GM23338 (cell line): ENCODE data around the gene CATSPERZ. TPM values are rescaled to one million over a fixed set of nuclear protein-coding genes. Genes with fewer than 3 reads are reported as not detected.
A peak's percentile ranks its signal among the peaks of the same experiment; 100 is the strongest.

ENCODE experiments used
- ATAC-seq: fragments of 200-7000 bp; cut with Tn5 transposase; 3 replicates; pipeline ENCODE4 v1.9.1; 2020
- DNase-seq: peaks from one replicate; pipeline ENCODE4 v3.0.0-alpha.2; 2015; ENCODE audit warnings: low spot score
- H2AFZ ChIP-seq: fragments of 200-600 bp; sonication (generic); 2 replicates; pipeline ENCODE4 v1.8.0; 2016; ENCODE audit warnings: antibody characterized with exemption, mild to moderate bottlenecking, moderate library complexity
- H3F3A ChIP-seq: fragments of 200-600 bp; sonication (generic); replicated peaks from 2 replicates; pipeline ENCODE4 v1.8.0; 2017; ENCODE audit warnings: antibody characterized with exemption, mixed run types, low read depth
- H3K27ac ChIP-seq: fragments of 200-600 bp; sonication (generic); 2 replicates; pipeline ENCODE4 v1.6.1; 2016; ENCODE audit warnings: low read depth
- H3K27me3 ChIP-seq: fragments of 200-600 bp; sonication (generic); 2 replicates; pipeline ENCODE4 v1.8.0; 2016; ENCODE audit warnings: mild to moderate bottlenecking, mixed run types, moderate library complexity; ENCODE audit not compliant: insufficient read depth
- H3K36me3 ChIP-seq: fragments of 200-600 bp; sonication (generic); 2 replicates; pipeline ENCODE4 v1.8.0; 2016; ENCODE audit warnings: mild to moderate bottlenecking; ENCODE audit not compliant: insufficient read depth
- H3K4me1 ChIP-seq: fragments of 200-600 bp; sonication (generic); 2 replicates; pipeline ENCODE4 v1.8.0; 2016; ENCODE audit warnings: mild to moderate bottlenecking, moderate library complexity; ENCODE audit not compliant: insufficient read depth
- H3K4me2 ChIP-seq: fragments of 200-600 bp; sonication (generic); 2 replicates; pipeline ENCODE4 v1.7.1; 2017; ENCODE audit warnings: mixed run types
- H3K4me3 ChIP-seq: fragments of 200-600 bp; sonication (generic); 2 replicates; pipeline ENCODE4 v1.6.1; 2016; ENCODE audit warnings: mixed run types
- H3K79me2 ChIP-seq: fragments of 200-600 bp; sonication (generic); replicated peaks from 2 replicates; pipeline ENCODE4 v1.8.0; 2017; ENCODE audit warnings: mild to moderate bottlenecking; ENCODE audit not compliant: insufficient read depth
- H3K9me2 ChIP-seq: fragments of 200-600 bp; sonication (generic); 2 replicates; pipeline ENCODE4 v1.8.0; 2017; ENCODE audit not compliant: insufficient read depth
- H4K20me1 ChIP-seq: fragments of 200-600 bp; sonication (generic); replicated peaks from 2 replicates; pipeline ENCODE4 v1.8.0; 2017; ENCODE audit warnings: mild to moderate bottlenecking; ENCODE audit not compliant: insufficient read depth
- H3K27ac Mint-ChIP-seq: 2 replicates; pipeline ENCODE4 v1.8.0; 2020; ENCODE audit warnings: inconsistent platforms, mild to moderate bottlenecking, moderate library complexity, mixed read lengths
- H3K27me3 Mint-ChIP-seq: 3 replicates; pipeline ENCODE4 v1.8.0; 2022; ENCODE audit warnings: low read depth, mild to moderate bottlenecking, moderate library complexity, mixed read lengths, inconsistent platforms; ENCODE audit not compliant: insufficient read depth, poor library complexity
- H3K36me3 Mint-ChIP-seq: 3 replicates; pipeline ENCODE4 v1.8.0; 2021; ENCODE audit warnings: low read depth, mild to moderate bottlenecking, inconsistent platforms, moderate library complexity, mixed read lengths
- H3K4me1 Mint-ChIP-seq: 3 replicates; pipeline ENCODE4 v1.8.0; 2020; ENCODE audit warnings: mild to moderate bottlenecking, inconsistent platforms, mixed read lengths
- H3K4me3 Mint-ChIP-seq: 3 replicates; pipeline ENCODE4 v1.8.0; 2021; ENCODE audit warnings: moderate library complexity, mild to moderate bottlenecking, inconsistent platforms, mixed read lengths
- H3K9me3 Mint-ChIP-seq: 3 replicates; pipeline ENCODE4 v1.8.0; 2020; ENCODE audit warnings: moderate library complexity, mild to moderate bottlenecking, inconsistent platforms, mixed read lengths
- CREB1 ChIP-seq: fragments of 250-450 bp; sonication (Bioruptor Pico); IDR thresholded peaks from 2 replicates; pipeline ENCODE4 v1.5.0; 2020; ENCODE audit warnings: low read depth, mild to moderate bottlenecking, moderate library complexity
- CTCF ChIP-seq, 2 experiments: fragments of 200-600 bp in 1 of 2; sonication (generic) in 1 of 2; conservative IDR thresholded peaks; 2 replicates each; pipeline versions ENCODE4 v1.5.1 to v1.6.1; 2016 to 2017; ENCODE audit warnings: antibody characterized with exemption in 2 of 2, low read depth in 2 of 2, mild to moderate bottlenecking in 2 of 2, moderate library complexity in 1 of 2
- ETS1 ChIP-seq: IDR thresholded peaks from 2 replicates; pipeline ENCODE4 v1.6.1; 2016; ENCODE audit warnings: antibody characterized with exemption
- EZH2 ChIP-seq: fragments of 200-600 bp; sonication (generic); IDR thresholded peaks from one replicate; pipeline ENCODE4 v1.8.0; 2017; ENCODE audit warnings: antibody characterized with exemption, mild to moderate bottlenecking, low read depth; ENCODE audit not compliant: unreplicated experiment
- EZH2phosphoT487 ChIP-seq: fragments of 200-600 bp; sonication (generic); IDR thresholded peaks from one replicate; pipeline ENCODE4 v1.8.1; 2018; ENCODE audit warnings: antibody characterized with exemption; ENCODE audit not compliant: unreplicated experiment
- JUNB ChIP-seq: IDR thresholded peaks from one replicate; pipeline ENCODE4 v1.6.1; 2016; ENCODE audit warnings: antibody characterized with exemption; ENCODE audit not compliant: unreplicated experiment
- NANOG ChIP-seq: IDR thresholded peaks from 2 replicates; pipeline ENCODE4 v1.6.1; 2016; ENCODE audit warnings: antibody characterized with exemption, borderline replicate concordance
- POLR2AphosphoS5 ChIP-seq: IDR thresholded peaks from 2 replicates; pipeline ENCODE4 v1.6.1; 2016; ENCODE audit warnings: antibody characterized with exemption, low read depth
- REST ChIP-seq: IDR thresholded peaks from one replicate; pipeline ENCODE4 v1.6.1; 2018; ENCODE audit warnings: antibody characterized with exemption; ENCODE audit not compliant: unreplicated experiment
- STAT1 ChIP-seq: IDR thresholded peaks from one replicate; pipeline ENCODE4 v1.6.1; 2016; ENCODE audit warnings: antibody characterized with exemption; ENCODE audit not compliant: unreplicated experiment
- ZNF114 ChIP-seq: fragments of 250-450 bp; sonication (Bioruptor Pico); IDR thresholded peaks from 2 replicates; pipeline ENCODE4 v1.5.0; 2020; ENCODE audit warnings: mild to moderate bottlenecking, moderate library complexity
- ZNF331 ChIP-seq: fragments of 250-450 bp; sonication (Bioruptor Pico); IDR thresholded peaks from 2 replicates; pipeline ENCODE4 v1.5.0; 2020; ENCODE audit warnings: low read depth, mild to moderate bottlenecking, moderate library complexity
- ZNF462 ChIP-seq: fragments of 250-450 bp; sonication (Bioruptor Pico); IDR thresholded peaks from 2 replicates; pipeline ENCODE4 v1.5.0; 2020; ENCODE audit warnings: mild to moderate bottlenecking, moderate library complexity
- polyA plus RNA-seq: library from polyadenylated mRNA; unstranded; fragments of >200 nt; fragmentation: Nextera tagmentation; extraction: Ambion mirVana; gene quantifications from 2 replicates; pipeline ENCODE4 v1.2.1, GENCODE V29; 2016
- total RNA-seq: library from RNA; depleted of rRNA; stranded (reverse); fragments of >200 nt; shearing (Covaris generic); gene quantifications from 2 replicates; pipeline ENCODE4 v1.2.3, GENCODE V29; 2014

The CATSPERZ gene
- total and polyA plus RNA-seq, 2 experiments from 2014 or later = 0.99 TPM; not detected in 1

GRCh38 chr11:64303109-64304031, 3.2 kb downstream of the CATSPERZ start:
- Mint-ChIP-seq H3K36me3 (peaks cover 6% of the 10 kb centered on the region; the same call in 2 of the 3 replicates), H3K4me1 (peaks cover 17% of the 10 kb centered on the region), H3K27ac (no peak overlapping the region), H3K4me3 (peak overlapping the region; percentile 90; the same call in 1 of the 3 replicates), H3K9me3 (no peaks in the 10 kb centered on the region; the same call in 2 of the 3 replicates), H3K27me3 (peaks cover 55% of the 10 kb centered on the region)
- DNase-seq (no peak), ATAC-seq (no peak)
- Histone ChIP-seq H2AFZ (no peak overlapping the region), H3K79me2 (peaks cover 18% of the 10 kb centered on the region), H3K4me3 (peak overlapping the region; percentile 80; the same call in 1 of the 2 replicates), H3K36me3 (no peaks in the 10 kb centered on the region), H3K4me1 (peaks cover 13% of the 10 kb centered on the region; the same call in 1 of the 2 replicates), H4K20me1 (peaks cover 3% of the 10 kb centered on the region; the same call in 1 of the 2 replicates), H3K27me3 (peaks cover 50% of the 10 kb centered on the region), H3K4me2 (peak overlapping the region; percentile 96), H3K9me2 (no peaks in the 10 kb centered on the region), H3K27ac (no peak overlapping the region), H3F3A (peaks cover 15% of the 10 kb centered on the region)
- no peak for TF ChIP-seq POLR2AphosphoS5
- TF ChIP-seq ETS1 = no peak
- TF ChIP-seq CTCF (conservative IDR thresholded peaks at IDR 0.05; ENCODE audit: low read depth in 2 of 2) = no peak
- no peak for TF ChIP-seq CREB1 (CRISPR knock-in tag)
- TF ChIP-seq NANOG = no peak
- TF ChIP-seq EZH2phosphoT487 = no peak
- no peak for TF ChIP-seq ZNF114 (CRISPR knock-in tag)
- no peak for TF ChIP-seq ZNF331 (CRISPR knock-in tag)
- no peak for TF ChIP-seq REST
- no peak for TF ChIP-seq JUNB
- TF ChIP-seq ZNF462 (CRISPR knock-in tag) = no peak
- TF ChIP-seq EZH2 = no peak
- no peak for TF ChIP-seq STAT1
